ENCODE data around the gene BRINP1.

BRINP1 gene

GRCh38 chr9:119273984-119274665 is 95.1 kb downstream of the BRINP1 start:
- DNase-seq, result no peak

GRCh38 chr9:119273325-119273904 is 95.8 kb downstream of the BRINP1 start:
- no peak for DNase-seq

DNA sequence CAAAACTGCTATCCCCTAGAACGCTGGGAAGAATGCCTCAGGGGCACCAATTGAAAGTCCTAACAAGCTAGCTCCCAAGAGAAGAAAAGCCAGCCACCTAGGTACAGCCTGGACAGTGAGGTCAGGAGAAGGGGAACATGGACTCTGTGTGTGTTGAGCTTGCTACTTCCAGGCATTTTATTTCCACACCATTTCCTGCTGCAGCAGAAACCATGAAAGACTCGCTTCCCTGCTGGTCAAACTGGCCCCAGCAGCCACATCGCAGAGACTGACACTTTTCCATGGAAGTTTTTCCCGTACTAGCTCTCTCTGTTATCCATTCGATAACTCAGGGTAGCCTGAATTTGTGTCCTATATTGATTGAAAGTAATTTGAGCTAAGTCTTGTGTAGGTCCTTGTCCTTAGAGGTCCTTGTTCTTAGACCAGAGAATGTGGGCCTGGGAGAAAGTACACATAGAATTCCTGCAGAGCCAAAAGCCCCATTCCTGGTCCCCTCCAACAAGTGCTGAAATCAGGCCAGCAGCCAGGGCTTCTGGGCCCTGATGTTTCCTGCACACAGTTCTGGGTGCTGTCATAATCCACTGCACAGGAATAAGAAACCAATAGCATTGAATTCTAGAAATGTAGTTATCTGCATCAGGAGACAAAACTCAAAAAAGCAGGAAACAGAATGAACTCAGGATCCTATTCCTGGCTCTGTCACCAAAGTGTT is 96.6 kb downstream of the BRINP1 start:
- DNase-seq, result no peak

DNA sequence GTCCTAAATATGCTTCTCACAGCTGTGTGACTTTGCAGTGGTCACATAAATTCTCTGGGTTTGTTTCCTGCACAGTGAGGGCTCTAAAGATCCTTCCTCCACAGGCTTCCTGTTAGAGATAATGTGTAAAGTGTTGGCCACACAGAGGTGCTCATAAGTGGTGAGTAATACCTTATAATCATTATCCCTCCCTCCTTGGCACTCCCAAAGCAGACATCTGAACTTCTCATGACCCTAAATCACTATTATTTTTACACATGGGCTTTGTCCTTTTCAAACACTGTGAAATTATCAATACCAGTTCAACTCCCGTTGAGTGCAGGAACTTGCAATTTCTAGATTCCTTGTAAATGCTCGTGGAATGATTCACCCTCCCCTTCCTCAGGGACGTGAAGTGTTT is 100.2 kb downstream of the BRINP1 start:
- no peak for DNase-seq

GRCh38 chr9:119264165-119264564 is 105.1 kb downstream of the BRINP1 start:
- DNase-seq, result no peak

DNA sequence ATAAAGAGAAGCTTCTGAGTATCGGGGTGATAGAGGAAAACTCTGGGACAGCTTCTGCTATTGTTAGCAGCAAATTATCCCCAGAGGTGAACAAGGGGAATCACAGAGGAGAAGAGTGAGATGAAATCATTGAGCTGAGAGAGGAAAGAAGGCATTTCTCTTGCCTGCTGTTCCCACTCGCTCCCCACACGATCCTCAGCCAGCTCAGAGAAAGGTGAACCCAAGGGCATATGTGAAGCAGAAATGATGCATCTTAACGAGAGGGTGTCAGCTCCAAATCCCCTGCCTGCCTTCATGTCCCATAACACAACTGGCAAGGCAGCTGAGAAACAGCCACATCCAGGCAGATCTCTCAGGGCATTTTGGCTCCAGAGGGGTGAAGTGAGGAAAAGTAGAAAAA is 111.6 kb downstream of the BRINP1 start:
- no peak for DNase-seq

DNA sequence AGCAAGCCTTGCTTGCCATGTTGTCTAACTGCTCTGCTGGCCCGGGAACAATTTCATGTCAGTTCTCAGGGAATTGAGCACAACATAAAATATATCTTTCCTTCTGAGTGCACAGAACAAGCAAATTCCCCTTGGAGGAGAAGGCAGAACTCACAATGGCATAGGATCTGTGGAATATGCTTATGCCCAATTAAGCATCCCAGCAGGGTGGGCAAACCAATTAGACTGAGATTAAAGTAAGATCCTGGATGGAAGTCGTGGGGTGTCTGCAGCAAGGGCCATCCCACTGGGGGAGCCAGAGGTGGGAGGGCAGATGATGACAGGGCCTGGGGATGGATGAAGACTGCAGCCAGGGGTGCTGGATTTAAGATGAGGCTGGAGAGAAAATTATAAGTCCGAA is 114.1 kb downstream of the BRINP1 start:
- no peak for DNase-seq

DNA sequence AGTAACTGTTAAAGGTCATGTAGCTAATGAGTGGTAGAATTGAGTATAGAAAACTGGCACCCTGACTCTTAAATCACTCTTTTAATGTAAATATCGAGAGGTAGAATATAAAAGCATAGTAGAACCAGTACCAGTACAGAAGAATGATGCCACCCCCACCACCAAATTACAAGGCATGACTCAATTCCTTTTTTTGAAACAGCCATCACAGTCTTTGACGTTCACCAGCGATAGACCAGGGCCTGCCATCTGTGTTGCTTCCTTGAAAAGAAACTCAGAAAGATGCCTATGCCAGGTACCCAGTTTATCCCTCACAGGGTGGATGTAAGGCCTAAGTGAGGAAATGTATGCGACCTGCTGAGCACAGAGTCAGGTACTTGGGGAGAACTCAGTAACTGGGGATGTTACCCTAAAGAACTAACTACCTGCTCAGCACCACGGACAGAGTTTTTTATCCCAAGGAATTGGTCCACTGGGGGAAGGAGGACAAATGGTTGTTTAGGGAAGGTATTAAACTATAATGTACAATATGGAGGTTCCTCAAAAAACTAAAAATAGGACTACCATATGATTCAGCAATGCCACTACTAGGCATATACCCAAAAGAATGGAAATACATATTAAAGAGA is 116.5 kb downstream of the BRINP1 start:
- no peak for DNase-seq

GRCh38 chr9:119251936-119252335 is 117.3 kb downstream of the BRINP1 start:
- no peak for DNase-seq

- DNase-seq, result no peak
Observed at GRCh38 chr9:119250730-119251129, 118.5 kb downstream of the BRINP1 start.

DNA sequence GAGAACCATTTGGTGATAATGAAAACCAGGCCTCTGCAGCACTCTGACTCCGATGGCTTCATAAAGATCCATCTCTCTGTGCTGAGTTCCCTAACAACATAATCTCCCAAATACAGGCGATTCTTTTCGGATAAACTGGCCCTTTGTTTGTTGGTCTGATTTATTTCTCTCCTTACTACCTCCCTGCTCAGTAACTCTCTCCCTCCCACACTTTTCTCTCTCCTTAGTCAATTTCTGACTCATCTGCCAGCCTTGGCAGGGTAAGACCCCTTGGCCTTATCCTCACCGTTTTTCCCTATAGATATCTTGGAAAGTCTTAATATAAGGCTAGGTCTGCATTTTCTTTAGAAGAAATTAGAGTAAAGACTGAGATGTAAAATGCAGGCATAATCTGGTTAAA is 128.7 kb downstream of the BRINP1 start:
- no peak for DNase-seq

DNA sequence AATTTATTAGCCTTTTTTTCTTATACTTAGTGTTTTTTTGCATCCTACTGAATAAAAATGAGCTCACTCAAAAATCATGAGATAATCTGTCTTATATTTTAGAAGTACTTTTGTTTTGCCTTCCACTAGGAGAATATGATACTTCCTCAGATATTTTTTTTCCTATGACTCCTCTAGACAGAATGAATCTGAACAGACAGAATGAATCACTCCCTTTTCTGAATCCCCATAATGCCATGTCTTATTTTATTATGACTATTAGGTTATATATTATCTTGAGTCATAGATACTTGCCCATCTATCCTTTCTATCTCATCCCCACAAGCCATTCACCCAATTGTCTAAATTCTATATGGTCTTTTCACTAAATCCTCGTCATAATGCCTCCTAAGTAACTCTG is 134.6 kb downstream of the BRINP1 start:
- no peak for DNase-seq

- DNase-seq, result no peak
Observed at GRCh38 chr9:119227422-119227821, 141.8 kb downstream of the BRINP1 start.

GRCh38 chr9:119224431-119224830 is 144.8 kb downstream of the BRINP1 start:
- no peak for DNase-seq

DNA sequence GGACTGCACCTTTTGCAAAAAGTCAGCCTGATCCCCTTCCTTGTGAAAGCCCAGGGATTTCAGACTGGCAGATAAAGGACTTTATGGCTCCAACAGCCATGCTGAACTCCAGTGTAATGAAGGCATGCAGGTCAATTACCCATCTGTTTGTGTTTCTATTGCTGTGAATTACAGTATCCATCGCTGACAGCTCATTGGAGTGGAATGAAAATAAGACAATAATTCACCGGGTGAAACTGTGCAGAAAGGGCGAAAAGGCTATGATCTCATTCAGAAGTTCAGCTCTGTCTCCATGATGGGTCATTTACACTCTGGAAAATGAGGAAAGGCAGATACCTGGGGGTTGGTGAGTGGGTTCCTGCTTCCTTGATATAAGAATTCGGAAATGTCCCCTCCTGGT is 148.0 kb downstream of the BRINP1 start:
- no peak for DNase-seq

GRCh38 chr9:119218293-119218692 is 150.9 kb downstream of the BRINP1 start:
- DNase-seq, result no peak

DNA sequence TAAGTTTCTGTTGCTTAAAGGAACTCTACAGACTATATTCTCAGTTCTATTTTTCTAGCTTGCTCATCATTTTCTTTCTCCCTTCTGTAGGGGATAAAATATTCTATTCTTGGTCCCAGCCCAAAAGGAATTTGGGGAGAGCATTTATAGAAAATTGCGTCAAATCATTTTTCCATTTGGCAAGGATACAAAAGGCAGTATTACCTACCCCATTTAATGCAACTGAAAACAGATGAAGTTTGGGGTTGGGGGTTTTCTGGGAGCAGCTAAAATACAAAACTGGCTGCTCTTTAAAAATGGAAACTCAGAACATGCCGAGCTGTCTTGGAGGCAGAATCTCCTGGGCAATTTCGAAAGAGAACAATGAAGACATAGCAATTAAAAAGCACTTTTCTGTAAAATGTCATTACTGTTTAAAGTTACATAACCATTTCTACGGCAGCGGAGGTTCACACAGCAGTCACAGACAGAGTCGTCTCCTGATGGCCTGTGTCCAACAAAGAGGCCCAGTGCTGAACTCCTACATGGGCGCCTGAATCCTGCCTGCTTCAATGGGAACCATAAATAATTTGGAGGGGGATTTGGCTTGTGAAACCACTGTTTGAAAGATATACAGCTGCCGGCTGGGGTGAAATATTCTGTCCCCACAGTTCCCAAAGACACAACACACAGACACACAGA is 152.4 kb downstream of the BRINP1 start:
- DNase-seq, result no peak

DNA sequence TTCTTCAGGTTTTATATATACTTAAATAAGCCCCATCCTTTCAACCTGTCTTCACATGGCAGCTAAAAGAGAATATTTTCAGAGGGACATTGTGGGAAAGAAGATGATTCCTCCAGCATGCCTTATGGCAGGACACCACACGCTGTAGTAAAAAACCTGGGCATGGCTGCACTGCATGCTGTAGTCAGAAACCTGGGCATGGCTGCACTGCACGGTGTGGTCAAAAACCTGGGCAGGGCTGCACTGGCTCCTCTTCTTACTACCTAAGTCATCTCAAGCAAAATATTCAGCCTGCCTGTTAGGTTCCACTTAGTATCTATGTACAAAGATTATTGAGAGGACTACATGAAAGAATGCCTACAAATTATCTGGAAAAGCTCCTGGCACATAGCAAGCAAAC is 153.6 kb downstream of the BRINP1 start:
- DNase-seq, result no peak

DNA sequence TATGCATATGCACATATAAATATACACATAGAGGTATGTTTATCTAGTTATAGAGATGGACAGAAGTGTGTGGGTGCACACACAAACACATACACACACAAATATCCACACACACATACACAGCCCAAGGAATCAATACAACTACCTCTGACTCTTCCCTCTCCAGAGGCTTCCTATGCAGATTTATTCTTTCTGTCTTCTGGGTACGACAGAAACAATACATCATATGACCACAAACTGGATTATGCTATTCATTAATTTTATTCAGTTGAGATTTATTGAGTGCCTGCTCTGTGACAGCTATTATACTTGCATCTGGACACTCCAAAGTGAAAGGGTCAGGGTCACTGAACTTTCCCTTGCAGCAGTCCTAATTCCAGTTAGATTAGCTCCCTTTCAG is 155.8 kb downstream of the BRINP1 start:
- no peak for DNase-seq

GRCh38 chr9:119197893-119198607 is 171.2 kb downstream of the BRINP1 start:
- DNase-seq, result no peak

DNA sequence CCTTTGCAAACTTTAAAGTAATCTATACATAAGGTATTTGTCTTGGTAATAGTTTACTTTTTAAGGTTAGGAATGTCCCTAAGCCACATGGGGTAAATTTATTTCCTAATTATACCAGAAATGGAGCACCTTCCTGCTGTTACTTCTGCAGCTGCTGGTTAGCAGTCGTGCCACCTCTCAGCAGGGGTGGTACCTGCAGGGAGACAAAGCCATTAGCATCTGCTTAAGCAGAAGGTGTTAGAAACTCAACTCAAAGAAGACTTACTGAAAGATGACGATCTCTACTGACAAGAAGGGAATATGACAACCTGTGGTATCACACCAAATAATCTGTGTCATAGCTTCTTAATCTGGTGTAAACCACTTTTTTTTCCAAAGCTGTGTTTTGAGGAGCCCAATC is 173.7 kb downstream of the BRINP1 start:
- DNase-seq, result no peak

- DNase-seq, result no peak
Observed at GRCh38 chr9:119185298-119185697, 183.9 kb downstream of the BRINP1 start.
